Keratinocyte (primary cell): ENCODE data around the gene BTG3. TPM values are rescaled to one million over a fixed set of nuclear protein-coding genes. Genes with fewer than 3 reads are reported as not detected.

Experiments used
- DNase-seq: peaks from one replicate; pipeline ENCODE4 v3.0.0-alpha.2; 2011; ENCODE audit warnings: low read depth, missing footprints, low spot score
- FAIRE-seq: peaks from 2 replicates; lab custom pipeline; 2011; peaks lifted over from hg19 to GRCh38; lab: Jason Lieb, UNC
- H2AFZ ChIP-seq: 2 replicates; pipeline ENCODE4 v1.6.0; 2012; ENCODE audit warnings: low read length, control low read depth, inconsistent platforms; ENCODE audit not compliant: control insufficient read depth
- H3K27ac ChIP-seq: 2 replicates; pipeline ENCODE4 v1.5.1; 2011; ENCODE audit warnings: low read length; ENCODE audit not compliant: control insufficient read depth, insufficient read depth
- H3K27me3 ChIP-seq: 3 replicates; pipeline ENCODE4 v1.6.0; 2011; ENCODE audit warnings: low read length; ENCODE audit not compliant: control insufficient read depth, insufficient read depth; ENCODE audit errors: extremely low read depth
- H3K36me3 ChIP-seq, 2 experiments: 2 replicates in 1 of 2; 3 replicates in 1 of 2; pipeline ENCODE4 v1.5.1; 2011; ENCODE audit warnings: low read length in 2 of 2, mild to moderate bottlenecking in 1 of 2; ENCODE audit not compliant: control insufficient read depth in 2 of 2, insufficient read depth in 2 of 2; ENCODE audit errors: extremely low read depth in 1 of 2
- H3K4me1 ChIP-seq: 3 replicates; pipeline ENCODE4 v1.5.1; 2011; ENCODE audit warnings: low read length; ENCODE audit not compliant: control insufficient read depth, insufficient read depth; ENCODE audit errors: extremely low read depth
- H3K4me2 ChIP-seq: 3 replicates; pipeline ENCODE4 v1.6.0; 2011; ENCODE audit warnings: low read depth, low read length; ENCODE audit not compliant: control insufficient read depth, insufficient read depth; ENCODE audit errors: extremely low read depth
- H3K4me3 ChIP-seq, 3 experiments: fragments of 200-600 bp in 1 of 3; sonication (generic) in 1 of 3; 2 replicates in 2 of 3; 3 replicates in 1 of 3; pipeline ENCODE4 v1.5.1; 2011 to 2016; ENCODE audit warnings: low read length in 3 of 3, mild to moderate bottlenecking in 3 of 3, control low read depth in 2 of 3, inconsistent platforms in 1 of 3, low read depth in 1 of 3, mixed read lengths in 1 of 3, mixed run types in 1 of 3, moderate library complexity in 1 of 3; ENCODE audit not compliant: control insufficient read depth in 2 of 3, insufficient read depth in 2 of 3; ENCODE audit errors: extremely low read depth in 1 of 3
- H3K79me2 ChIP-seq: 2 replicates; pipeline ENCODE4 v1.6.0; 2012; ENCODE audit warnings: low read length; ENCODE audit not compliant: control insufficient read depth, insufficient read depth
- H3K9ac ChIP-seq: 3 replicates; pipeline ENCODE4 v1.6.0; 2011; ENCODE audit warnings: low read length; ENCODE audit not compliant: control insufficient read depth, insufficient read depth; ENCODE audit errors: extremely low read depth
- H3K9me1 ChIP-seq: 3 replicates; pipeline ENCODE4 v1.6.0; 2011; ENCODE audit warnings: low read length; ENCODE audit not compliant: control insufficient read depth, insufficient read depth; ENCODE audit errors: extremely low read depth
- H3K9me3 ChIP-seq: 2 replicates; pipeline ENCODE4 v1.5.1; 2012; ENCODE audit warnings: low read depth, low read length; ENCODE audit not compliant: control insufficient read depth
- H4K20me1 ChIP-seq: 3 replicates; pipeline ENCODE4 v1.6.0; 2011; ENCODE audit warnings: low read length; ENCODE audit not compliant: control insufficient read depth, insufficient read depth; ENCODE audit errors: extremely low read depth
- CTCF ChIP-seq, 3 experiments: IDR thresholded peaks in 1 of 3; conservative IDR thresholded peaks in 1 of 3; optimal IDR thresholded peaks in 1 of 3; 2 replicates in 2 of 3; 3 replicates in 1 of 3; pipeline versions ENCODE3 to v1.5.1; 2011; ENCODE audit warnings: low read length in 3 of 3, mild to moderate bottlenecking in 3 of 3, moderate library complexity in 2 of 3, control low read depth in 1 of 3, inconsistent platforms in 1 of 3; ENCODE audit not compliant: insufficient read depth in 2 of 3; ENCODE audit errors: extremely low read depth in 1 of 3
- EZH2 ChIP-seq: IDR thresholded peaks from one replicate; pipeline ENCODE4 v1.6.1; 2012; ENCODE audit warnings: inconsistent platforms, mild to moderate bottlenecking, low read length, moderate library complexity
- dilution Hi-C: fragments of 300-500 bp; cut with MboI; formaldehyde crosslinking; loops from one replicate; pipeline ENCODE4 v1.7.0; 2020; ENCODE audit warnings: low sequenced_read_pairs; ENCODE audit not compliant: extremely low pct_ligation_motif_present
- polyA plus RNA-seq, 5 experiments: library from polyadenylated mRNA; depleted of rRNA in 3 of 5; stranded (reverse) in 3 of 5; stranded (forward) in 1 of 5; unstranded in 1 of 5; fragments of >200 nt; gene quantifications; 1 replicate in 1 of 5; 2 replicates in 3 of 5; 3 replicates in 1 of 5; pipeline versions ENCODE4 v1.2.1 to v1.2.3, GENCODE V29; 2011 to 2012; ENCODE audit warnings: missing spikeins in 2 of 5, low read depth in 1 of 5, low replicate concordance in 1 of 5

The BTG3 gene
- polyA plus RNA-seq, 1 donor (not counting 4 experiments of a cell fraction or from before 2014, with no cell fraction given) = 51.2 TPM

GRCh38 chr21:17580319-17580718 lies 32.4 kb downstream of the BTG3 start:
- Histone ChIP-seq H3K9ac (no peak overlapping the region), H2AFZ (no peak overlapping the region), H3K9me1 (no peaks in the 10 kb centered on the region), H3K4me1 (no peaks in the 10 kb centered on the region), H3K4me2 (no peak overlapping the region), H4K20me1 (no peaks in the 10 kb centered on the region), H3K9me3 (no peaks in the 10 kb centered on the region), H3K36me3 (peaks cover 0 to 4% of the 10 kb centered on the region in 2 experiments), H3K27ac (no peak overlapping the region), H3K4me3 (no peak overlapping the region), H3K79me2 (no peaks in the 10 kb centered on the region), H3K27me3 (no peaks in the 10 kb centered on the region)
- TF ChIP-seq EZH2 (no peak), CTCF (optimal IDR thresholded peaks at IDR 0.05 in 1 of 3, IDR thresholded peaks at IDR 0.05 in 1 of 3, conservative IDR thresholded peaks at IDR 0.05 in 1 of 3; ENCODE audit: extremely low read depth in 1 of 3, insufficient read depth in 2 of 3, low read length in 3 of 3) (no peak)
- no peak for FAIRE-seq
- no peak for DNase-seq
- dilution Hi-C loops = no loop called here

- H3K4me3 ChIP-seq = no peak overlapping the region
- dilution Hi-C loops = no loop called here
- no peak overlapping the region for H3K9ac ChIP-seq
- no peak for TF ChIP-seq EZH2
- no peak overlapping the region for H2AFZ ChIP-seq
- H4K20me1 ChIP-seq = no peaks in the 10 kb centered on the region
- no peaks in the 10 kb centered on the region for H3K9me3 ChIP-seq
- DNase-seq (no peak), FAIRE-seq (no peak)
- H3K27ac ChIP-seq = no peak overlapping the region
- no peaks in the 10 kb centered on the region for H3K79me2 ChIP-seq
- no peaks in the 10 kb centered on the region for H3K4me1 ChIP-seq
- H3K4me2 ChIP-seq = no peak overlapping the region
- no peaks in the 10 kb centered on the region for H3K9me1 ChIP-seq
- H3K36me3 ChIP-seq = peaks cover 0 to 4% of the 10 kb centered on the region in 2 experiments
- H3K27me3 ChIP-seq = no peaks in the 10 kb centered on the region
These were observed 33.8 kb downstream of the BTG3 start for GRCh38 chr21:17578876-17579275.

- Histone ChIP-seq H3K4me1 (no peaks in the 10 kb centered on the region), H3K27ac (no peak overlapping the region), H3K9me3 (no peaks in the 10 kb centered on the region)
These were observed 34.5 kb downstream of the BTG3 start for GRCh38 chr21:17578162-17578561.

More at GRCh38 chr21:17578162-17578561, 34.5 kb downstream of the BTG3 start:
- H4K20me1 ChIP-seq = no peaks in the 10 kb centered on the region
- H3K9me1 ChIP-seq = no peaks in the 10 kb centered on the region
- TF ChIP-seq CTCF (optimal IDR thresholded peaks at IDR 0.05 in 1 of 3, IDR thresholded peaks at IDR 0.05 in 1 of 3, conservative IDR thresholded peaks at IDR 0.05 in 1 of 3; ENCODE audit: extremely low read depth in 1 of 3, insufficient read depth in 2 of 3, low read length in 3 of 3) (no peak), EZH2 (no peak)
- no peaks in the 10 kb centered on the region for H3K27me3 ChIP-seq
- peaks cover 0 to 4% of the 10 kb centered on the region in 2 experiments for H3K36me3 ChIP-seq
- H3K4me2 ChIP-seq = no peak overlapping the region
- no peaks in the 10 kb centered on the region for H3K79me2 ChIP-seq
- DNase-seq (no peak), FAIRE-seq (no peak)
- no peak overlapping the region for H3K4me3 ChIP-seq
- no peak overlapping the region for H3K9ac ChIP-seq
- H2AFZ ChIP-seq = no peak overlapping the region
- dilution Hi-C loops = no loop called here
